ENCODE results near the gene DNM2. TPM values are rescaled to one million over a fixed set of nuclear protein-coding genes. Genes with fewer than 3 reads are reported as not detected.

Gene DNM2
- total and polyA plus RNA-seq, 8 donors = 77.8 to 541 (median 277) TPM

GRCh38 chr19:10848230-10848856, 130.5 kb downstream of the DNM2 start, which contains the start of gene C19orf38:
Gene C19orf38 (plus strand): TSS chr19:10848415. CDS start chr19:10848509, 94 bp downstream.
- intact Hi-C loops (cut with DNase I; ENCODE audit: low total_unique reads) = no loop called here
- 26 to 44% (median 41%) methylated on average over 14 of the region's 14 CpGs for WGBS, 5 donors
- H3K4me3 ChIP-seq = peak within 1 kb of the TSS in 2 of 4 donors; percentile 19 to 23
- no peak for TF ChIP-seq POLR2A (IDR thresholded peaks at IDR 0.05)
- no peak for TF ChIP-seq EP300 (IDR thresholded peaks at IDR 0.05)
- no peak for TF ChIP-seq POLR2AphosphoS5 (IDR thresholded peaks at IDR 0.05)
- TF ChIP-seq CTCF (IDR thresholded peaks at IDR 0.05) = no peak
- H3K27ac ChIP-seq = peak within 1 kb of the TSS in 2 of 5 donors; percentile 46
- no peaks in the 10 kb centered on the region for H3K4me1 ChIP-seq
- H3K9me3 ChIP-seq = peaks cover 0 to 6% (median 4%) of the 10 kb centered on the region in 4 donors
- DNase-seq = peak in 1 of 2 donors; percentile 68
- no peaks in the 10 kb centered on the region for H3K36me3 ChIP-seq
- H3K27me3 ChIP-seq = peaks cover 0 to 26% (median 0%) of the 10 kb centered on the region in 3 donors

- H3K36me3 ChIP-seq = no peaks in the 10 kb centered on the region
- TF ChIP-seq POLR2A (IDR thresholded peaks at IDR 0.05) (no peak), EP300 (IDR thresholded peaks at IDR 0.05) (no peak), POLR2AphosphoS5 (IDR thresholded peaks at IDR 0.05) (no peak), CTCF (IDR thresholded peaks at IDR 0.05) (no peak)
- no peak overlapping the region for H3K4me3 ChIP-seq
- no peak overlapping the region for H3K27ac ChIP-seq
- intact Hi-C loops (cut with DNase I; ENCODE audit: low total_unique reads) = no loop called here
- H3K27me3 ChIP-seq = peaks cover 0 to 26% (median 0%) of the 10 kb centered on the region in 3 donors
- H3K9me3 ChIP-seq = peaks cover 0 to 6% (median 4%) of the 10 kb centered on the region in 4 donors
- no peak for DNase-seq
- 86 to 92% (median 87%) methylated on average over 5 of the region's 5 CpGs for WGBS, 5 donors
- H3K4me1 ChIP-seq = no peaks in the 10 kb centered on the region
These were observed 132.8 kb downstream of the DNM2 start for GRCh38 chr19:10850631-10851030.

- no peak overlapping the region for H3K27ac ChIP-seq
- no peaks in the 10 kb centered on the region for H3K4me1 ChIP-seq
- no peak for DNase-seq
- no peaks in the 10 kb centered on the region for H3K9me3 ChIP-seq
- H3K4me3 ChIP-seq = no peak overlapping the region
- no peaks in the 10 kb centered on the region for H3K36me3 ChIP-seq
- TF ChIP-seq CTCF (IDR thresholded peaks at IDR 0.05) = no peak
- TF ChIP-seq EP300 (IDR thresholded peaks at IDR 0.05) = no peak
- no peak for TF ChIP-seq POLR2AphosphoS5 (IDR thresholded peaks at IDR 0.05)
- no peak for TF ChIP-seq POLR2A (IDR thresholded peaks at IDR 0.05)
- 73 to 83% (median 78%) methylated on average over 7 of the region's 7 CpGs for WGBS, 5 donors
- peaks cover 0 to 26% (median 0%) of the 10 kb centered on the region in 3 donors for H3K27me3 ChIP-seq
- intact Hi-C loops (cut with DNase I; ENCODE audit: low total_unique reads) = no loop called here
These were observed 134.4 kb downstream of the DNM2 start for GRCh38 chr19:10852098-10852800.

DNA sequence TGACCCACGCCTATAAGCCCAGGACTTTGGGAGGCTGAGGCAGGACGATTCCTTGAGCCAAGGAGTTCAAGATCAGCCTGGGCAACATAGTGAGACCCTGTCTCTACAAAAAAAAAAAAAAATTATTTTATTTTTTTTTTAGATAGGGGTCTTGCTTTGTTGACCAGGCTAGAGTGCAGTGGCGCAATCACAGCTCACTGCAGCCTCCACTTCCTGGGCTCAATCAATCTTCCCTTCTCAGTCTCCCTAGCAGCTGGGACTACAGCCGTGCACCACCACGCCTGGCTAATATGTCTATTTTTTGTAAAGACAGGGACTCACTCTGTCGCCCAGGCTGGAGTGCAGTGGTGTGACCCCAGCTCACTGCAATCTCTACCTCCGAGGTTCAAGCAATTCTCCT, 135.1 kb downstream of the DNM2 start:
- Histone ChIP-seq H3K27ac (no peak overlapping the region), H3K36me3 (no peaks in the 10 kb centered on the region), H3K27me3 (peaks cover 0 to 26% (median 0%) of the 10 kb centered on the region in 3 donors), H3K4me1 (no peaks in the 10 kb centered on the region), H3K9me3 (no peaks in the 10 kb centered on the region), H3K4me3 (no peak overlapping the region)
- intact Hi-C loops (cut with DNase I; ENCODE audit: low total_unique reads) = no loop called here
- TF ChIP-seq EP300 (IDR thresholded peaks at IDR 0.05) = no peak
- no peak for TF ChIP-seq POLR2A (IDR thresholded peaks at IDR 0.05)
- TF ChIP-seq CTCF (IDR thresholded peaks at IDR 0.05) = no peak
- TF ChIP-seq POLR2AphosphoS5 (IDR thresholded peaks at IDR 0.05) = no peak
- 70 to 83% (median 75%) methylated on average over 7 of the region's 7 CpGs for WGBS, 5 donors
- DNase-seq = no peak
